ENCODE results near the gene PPIL1.

DNA sequence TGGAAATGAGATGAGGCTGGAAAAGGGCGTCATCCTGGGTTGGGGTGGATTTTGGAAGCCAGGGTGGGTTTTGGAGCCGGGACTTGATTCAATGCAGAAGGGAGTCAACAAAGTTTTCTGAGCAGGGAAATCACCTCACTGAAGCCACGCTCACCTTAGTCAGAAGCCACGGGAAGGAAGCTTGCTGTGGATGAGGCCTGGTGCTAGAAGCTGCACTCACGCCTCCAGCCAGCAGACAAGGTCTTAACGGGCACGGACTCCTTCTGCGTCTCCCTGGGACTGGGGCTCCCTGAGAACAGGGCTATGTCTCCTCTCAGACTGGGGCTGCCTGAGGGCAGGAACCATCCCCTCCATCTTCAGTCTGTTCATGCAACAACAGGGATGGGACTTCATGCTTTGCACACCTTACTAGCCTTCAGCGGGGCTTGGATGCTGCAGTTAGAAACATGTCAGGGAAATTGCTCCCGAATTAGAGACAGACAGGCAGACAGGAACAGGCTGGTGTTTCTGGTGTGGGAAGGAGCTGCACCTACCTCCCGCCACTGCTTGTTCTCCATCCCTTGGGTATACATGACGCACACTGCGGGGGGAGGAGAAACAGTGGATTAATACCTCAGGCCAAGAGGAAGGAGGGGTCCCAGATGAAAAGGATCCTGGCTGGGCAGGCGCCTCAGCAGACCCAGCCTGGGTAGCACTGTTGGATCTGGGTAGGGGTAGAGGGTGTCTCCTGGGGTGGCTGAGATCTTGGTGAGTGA lies 52.8 kb downstream of the PPIL1 start:
- TF ChIP-seq, protein P1, sequence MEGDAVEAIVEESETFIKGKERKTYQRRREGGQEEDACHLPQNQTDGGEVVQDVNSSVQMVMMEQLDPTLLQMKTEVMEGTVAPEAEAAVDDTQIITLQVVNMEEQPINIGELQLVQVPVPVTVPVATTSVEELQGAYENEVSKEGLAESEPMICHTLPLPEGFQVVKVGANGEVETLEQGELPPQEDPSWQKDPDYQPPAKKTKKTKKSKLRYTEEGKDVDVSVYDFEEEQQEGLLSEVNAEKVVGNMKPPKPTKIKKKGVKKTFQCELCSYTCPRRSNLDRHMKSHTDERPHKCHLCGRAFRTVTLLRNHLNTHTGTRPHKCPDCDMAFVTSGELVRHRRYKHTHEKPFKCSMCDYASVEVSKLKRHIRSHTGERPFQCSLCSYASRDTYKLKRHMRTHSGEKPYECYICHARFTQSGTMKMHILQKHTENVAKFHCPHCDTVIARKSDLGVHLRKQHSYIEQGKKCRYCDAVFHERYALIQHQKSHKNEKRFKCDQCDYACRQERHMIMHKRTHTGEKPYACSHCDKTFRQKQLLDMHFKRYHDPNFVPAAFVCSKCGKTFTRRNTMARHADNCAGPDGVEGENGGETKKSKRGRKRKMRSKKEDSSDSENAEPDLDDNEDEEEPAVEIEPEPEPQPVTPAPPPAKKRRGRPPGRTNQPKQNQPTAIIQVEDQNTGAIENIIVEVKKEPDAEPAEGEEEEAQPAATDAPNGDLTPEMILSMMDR (IDR thresholded peaks at IDR 0.05; ENCODE audit: low read length): no peak
- TF ChIP-seq EZH2 (IDR thresholded peaks at IDR 0.05; ENCODE audit: borderline replicate concordance, low read length): no peak
